ENCODE measurements around the gene ERCC6L2. TPM values are rescaled to one million over a fixed set of nuclear protein-coding genes. Genes with fewer than 3 reads are reported as not detected.

Gene ERCC6L2
- total RNA-seq, 1 donor from 2014 or later, result 21.7 TPM

DNA sequence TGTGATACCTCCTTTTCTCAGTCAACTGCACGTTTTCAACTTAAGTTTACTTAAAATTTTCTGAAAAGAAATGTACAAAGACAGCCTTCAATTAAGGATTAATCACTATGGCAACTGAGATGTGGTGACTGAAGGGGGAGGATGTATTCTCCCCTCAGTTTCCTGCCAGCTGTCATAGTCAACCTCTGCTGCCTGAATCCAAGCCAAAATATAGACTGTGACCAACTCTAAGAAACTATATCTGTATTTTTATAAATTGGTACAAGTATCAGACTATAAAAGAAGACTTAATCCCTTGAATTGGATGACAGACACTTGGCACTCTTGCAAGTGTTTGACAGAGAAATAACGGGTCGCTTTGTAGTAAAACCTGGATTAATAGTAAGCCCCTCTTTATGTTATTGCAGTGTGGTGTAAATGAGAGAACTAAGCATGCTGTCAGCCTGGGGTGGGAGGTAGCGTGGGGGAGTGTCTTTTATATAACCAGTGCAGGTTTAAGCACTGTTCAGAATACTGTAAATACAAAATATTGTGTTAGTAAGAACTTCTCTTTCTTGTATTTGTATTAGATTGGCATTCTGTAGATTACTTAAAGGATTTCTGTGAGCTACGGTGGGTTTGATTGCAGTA, 106.4 kb downstream of the ERCC6L2 start:
- Histone ChIP-seq H3K36me3 (peaks cover 31% of the 10 kb centered on the region), H3K27me3 (ENCODE audit: low read depth) (no peaks in the 10 kb centered on the region), H3K4me3 (no peak overlapping the region), H3K4me1 (peaks cover 6% of the 10 kb centered on the region), H3K9me3 (replicated peaks) (no peaks in the 10 kb centered on the region), H3K27ac (replicated peaks) (no peak overlapping the region)
- no peak for DNase-seq
- intact Hi-C loops (cut with micrococcal nuclease), result no loop called here
- TF ChIP-seq CTCF (IDR thresholded peaks at IDR 0.05; ENCODE audit: borderline replicate concordance), result no peak

DNA sequence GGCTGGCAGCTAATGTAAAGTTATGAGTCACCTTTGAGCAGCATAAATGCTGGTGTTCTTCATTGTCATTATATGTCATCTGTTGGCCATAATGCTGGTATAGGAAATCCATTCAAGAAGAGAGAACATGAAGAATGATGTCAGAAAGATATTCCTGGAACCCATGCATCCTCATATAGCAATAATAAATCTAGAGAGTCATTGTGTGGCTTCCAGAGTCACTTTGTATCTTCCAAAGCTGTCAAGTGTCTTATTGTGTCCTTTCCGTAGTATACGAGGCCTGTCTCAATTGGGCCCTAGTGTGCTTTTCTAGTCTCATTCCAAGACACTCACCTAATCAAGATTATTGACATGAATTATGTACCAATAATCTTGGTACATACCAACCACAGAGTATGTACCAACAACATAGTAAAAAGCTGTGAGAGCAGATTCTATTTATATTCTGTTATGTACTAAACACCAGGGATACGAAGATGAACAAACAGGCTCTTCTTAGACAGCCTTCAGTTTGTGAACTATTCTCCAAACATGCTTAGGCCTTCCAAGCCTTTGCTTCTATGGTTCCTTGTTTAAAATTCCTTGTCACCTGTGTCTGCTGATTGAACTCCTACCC, 110.1 kb downstream of the ERCC6L2 start:
- intact Hi-C loops (cut with micrococcal nuclease), result no loop called here
- Histone ChIP-seq H3K27me3 (ENCODE audit: low read depth) (no peaks in the 10 kb centered on the region), H3K4me3 (no peak overlapping the region), H3K9me3 (replicated peaks) (no peaks in the 10 kb centered on the region), H3K36me3 (peaks cover 7% of the 10 kb centered on the region), H3K27ac (replicated peaks) (peak overlapping the region; percentile 22), H3K4me1 (peaks cover 6% of the 10 kb centered on the region)
- DNase-seq, result no peak
- TF ChIP-seq CTCF (IDR thresholded peaks at IDR 0.05; ENCODE audit: borderline replicate concordance), result no peak

DNA sequence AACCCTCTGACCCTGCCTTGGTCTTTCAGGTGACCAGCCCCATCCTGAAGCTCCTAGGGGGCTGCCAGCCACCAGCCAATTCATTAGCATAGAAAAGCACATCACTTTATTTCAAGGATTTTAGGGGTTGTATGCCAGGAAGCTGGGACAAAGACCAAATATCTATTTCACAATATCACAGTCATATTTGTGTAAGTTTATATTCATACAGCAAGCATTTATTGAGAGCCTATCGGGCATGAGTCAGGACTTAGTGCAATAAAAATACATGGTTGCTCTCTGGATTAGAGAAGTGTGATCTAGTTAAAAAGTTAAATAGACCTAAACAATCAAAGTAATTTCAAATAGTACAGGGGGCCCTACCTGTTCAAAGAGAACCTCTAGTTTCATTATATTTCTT, 113.8 kb downstream of the ERCC6L2 start:
- Histone ChIP-seq H3K27ac (replicated peaks) (no peak overlapping the region), H3K9me3 (replicated peaks) (no peaks in the 10 kb centered on the region), H3K4me1 (peaks cover 10% of the 10 kb centered on the region), H3K4me3 (no peak overlapping the region), H3K27me3 (ENCODE audit: low read depth) (no peaks in the 10 kb centered on the region), H3K36me3 (peaks cover 19% of the 10 kb centered on the region)
- intact Hi-C loops (cut with micrococcal nuclease), result no loop called here
- no peak for TF ChIP-seq CTCF (IDR thresholded peaks at IDR 0.05; ENCODE audit: borderline replicate concordance)
- DNase-seq, result no peak

DNA sequence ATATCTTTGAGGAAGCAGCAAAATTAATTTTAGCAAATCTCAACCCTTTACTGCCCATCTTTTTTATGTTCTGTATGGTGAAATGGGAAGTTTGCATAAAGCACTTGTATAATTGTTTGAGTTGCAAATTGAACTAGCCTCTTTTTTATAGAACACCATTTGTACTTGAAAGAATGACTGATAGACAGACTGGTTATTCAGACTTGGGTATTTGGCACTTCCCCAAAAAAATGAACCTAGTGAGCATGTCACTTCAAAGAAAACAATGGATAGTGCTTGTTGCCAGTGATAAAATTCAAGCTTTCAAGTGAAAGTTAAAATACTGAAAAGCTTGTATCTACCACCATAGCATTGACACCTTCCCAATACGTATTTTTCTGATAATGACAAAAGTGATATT, 115.8 kb downstream of the ERCC6L2 start:
- Histone ChIP-seq H3K9me3 (replicated peaks) (no peaks in the 10 kb centered on the region), H3K36me3 (peaks cover 16% of the 10 kb centered on the region), H3K27ac (replicated peaks) (no peak overlapping the region), H3K27me3 (ENCODE audit: low read depth) (no peaks in the 10 kb centered on the region), H3K4me1 (peaks cover 4% of the 10 kb centered on the region), H3K4me3 (no peak overlapping the region)
- TF ChIP-seq CTCF (IDR thresholded peaks at IDR 0.05; ENCODE audit: borderline replicate concordance), result no peak
- intact Hi-C loops (cut with micrococcal nuclease), result no loop called here
- no peak for DNase-seq

DNA sequence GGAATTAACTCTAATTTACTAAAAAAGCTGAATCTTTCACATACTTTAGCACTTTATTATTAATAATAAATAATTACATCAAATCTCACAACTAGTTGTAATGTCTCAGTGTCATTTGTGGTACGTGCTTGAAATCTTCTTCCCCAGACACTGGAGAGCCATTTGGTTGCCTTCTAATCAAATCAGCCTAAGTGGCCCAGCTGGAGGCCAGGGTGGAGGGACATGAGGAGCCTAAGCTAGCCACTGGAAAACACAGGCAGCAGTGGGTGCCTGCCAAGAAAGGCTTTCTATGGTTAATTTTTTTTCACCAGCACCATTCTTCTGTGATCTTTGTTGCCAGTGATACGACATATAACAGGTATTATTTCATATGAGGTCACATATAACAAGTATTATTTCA, 117.0 kb downstream of the ERCC6L2 start:
- no peaks in the 10 kb centered on the region for H3K9me3 ChIP-seq (replicated peaks)
- no peak for TF ChIP-seq CTCF (IDR thresholded peaks at IDR 0.05; ENCODE audit: borderline replicate concordance)
- peaks cover 4% of the 10 kb centered on the region for H3K4me1 ChIP-seq
- peaks cover 26% of the 10 kb centered on the region for H3K36me3 ChIP-seq
- no peak for DNase-seq
- H3K4me3 ChIP-seq, result no peak overlapping the region
- H3K27me3 ChIP-seq (ENCODE audit: low read depth), result no peaks in the 10 kb centered on the region
- H3K27ac ChIP-seq (replicated peaks), result no peak overlapping the region
- intact Hi-C loops (cut with micrococcal nuclease), result no loop called here

Measured in left ventricle myocardium inferior (tissue), 1 donor.